HUDEP-2 (cell line): ENCODE data around the gene CBY1.

Source experiments
- DNase-seq, 76 experiments: peaks; one replicate each; lab custom pipeline; 2025; ENCODE audit not compliant: unreplicated experiment in 76 of 76; lab: John Stamatoyannopoulos, UW

The CBY1 gene

DNA sequence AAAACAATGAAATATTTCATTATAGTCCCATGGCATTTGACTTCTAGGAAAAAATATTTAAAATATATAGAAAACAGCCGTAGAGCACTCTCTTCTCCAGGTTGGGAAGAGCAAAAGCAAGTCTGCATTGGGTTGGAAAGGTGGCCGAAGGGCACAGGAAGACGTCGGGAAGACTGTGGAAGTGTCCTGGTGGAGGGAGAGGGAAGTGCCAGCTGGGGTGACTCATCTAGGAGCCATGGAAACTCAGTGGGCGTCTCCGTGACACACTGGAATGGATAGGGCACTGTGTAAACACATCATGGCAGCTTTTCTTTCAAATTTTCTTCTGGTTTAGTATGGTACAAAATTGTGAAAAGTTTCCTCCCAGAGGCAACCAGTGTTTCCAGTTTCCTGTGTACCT is 62.0 kb downstream of the CBY1 start:
- DNase-seq, result peak in 1 of 76 experiments; percentile 7

DNA sequence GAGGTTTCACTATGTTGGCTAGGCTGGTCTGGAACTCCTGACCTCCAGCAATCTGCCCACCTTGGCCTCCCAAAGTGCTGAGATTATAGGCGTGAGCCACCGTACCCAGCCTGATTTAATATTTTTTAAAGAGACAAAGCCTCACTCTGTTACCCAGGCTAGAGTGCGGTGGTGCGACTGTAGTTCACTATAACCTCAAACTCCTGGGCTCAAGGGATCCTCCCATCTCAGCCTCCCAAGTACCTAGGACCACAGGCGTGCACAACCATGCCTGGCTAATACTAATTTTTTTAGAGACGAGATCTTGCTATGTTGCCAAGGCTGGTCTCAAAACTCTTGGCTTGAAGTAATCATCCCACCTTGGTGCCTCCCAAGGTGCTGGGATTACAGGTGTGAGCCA is 62.8 kb downstream of the CBY1 start:
- no peak for DNase-seq

DNA sequence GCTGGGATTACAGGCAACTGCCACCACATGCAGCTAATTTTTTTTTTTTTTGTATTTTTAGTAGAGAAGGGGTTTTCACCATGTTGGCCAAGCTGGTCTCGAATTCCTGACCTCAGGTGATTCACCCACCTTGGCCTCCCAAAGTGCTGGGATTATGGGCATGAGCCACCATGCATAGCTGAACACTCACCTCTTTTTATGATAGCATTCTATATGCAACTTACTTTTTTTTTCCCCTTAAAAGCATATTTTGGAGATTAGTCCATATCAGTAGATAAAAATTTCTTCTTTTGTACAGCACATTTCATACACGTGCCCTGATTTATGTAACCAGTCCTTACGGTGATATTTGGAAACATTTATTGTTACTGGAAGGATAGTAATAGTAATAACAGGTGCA is 63.9 kb downstream of the CBY1 start:
- DNase-seq, result no peak

DNA sequence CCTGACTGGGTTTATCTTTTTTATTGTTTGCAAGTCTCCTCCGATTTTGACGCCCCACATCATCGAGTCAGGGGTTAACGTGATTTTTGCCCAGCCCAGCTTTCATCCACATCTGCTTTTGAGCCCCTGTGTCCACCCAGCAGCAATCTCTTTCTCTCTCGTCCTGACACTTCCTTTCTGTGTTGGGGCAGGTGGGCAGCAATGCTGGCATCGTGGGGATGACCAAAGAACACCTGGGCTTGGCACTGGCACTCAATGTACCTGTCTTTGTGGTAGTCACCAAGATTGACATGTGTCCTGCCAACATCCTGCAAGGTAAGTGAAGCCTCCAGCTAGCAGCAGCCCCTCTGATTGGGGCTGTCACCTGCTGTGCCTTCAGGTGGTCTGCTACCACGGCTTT is 65.1 kb downstream of the CBY1 start:
- no peak for DNase-seq
